ENCODE measurements around the gene PIGM.

PIGM gene

GRCh38 chr1:159982280-159982679 is 49.5 kb downstream of the PIGM start:
- no peak for TF ChIP-seq CTCF (IDR thresholded peaks at IDR 0.05)

- TF ChIP-seq CTCF (IDR thresholded peaks at IDR 0.05): no peak
These were observed 50.3 kb downstream of the PIGM start for GRCh38 chr1:159981351-159982055.

- no peak for TF ChIP-seq CTCF (IDR thresholded peaks at IDR 0.05)
These were observed 51.0 kb downstream of the PIGM start for GRCh38 chr1:159980786-159981185.

GRCh38 chr1:159980076-159980475 is 51.7 kb downstream of the PIGM start:
- no peak for TF ChIP-seq CTCF (IDR thresholded peaks at IDR 0.05)

GRCh38 chr1:159979257-159979656 is 52.5 kb downstream of the PIGM start:
- TF ChIP-seq CTCF (IDR thresholded peaks at IDR 0.05): no peak

GRCh38 chr1:159978107-159978398 is 53.7 kb downstream of the PIGM start:
- no peak for TF ChIP-seq CTCF (IDR thresholded peaks at IDR 0.05)

GRCh38 chr1:159977364-159978106 is 54.3 kb downstream of the PIGM start:
- no peak for TF ChIP-seq CTCF (IDR thresholded peaks at IDR 0.05)

All from LNCAP (cell line).